OCI-LY1 (cell line): Measurements from ENCODE around the gene C15orf62.

Experiments used
- EZH2 ChIP-seq: fragments of 200-600 bp; sonication (generic), shearing (Covaris generic); IDR thresholded peaks from 2 replicates; pipeline ENCODE4 v1.8.0; 2017; ENCODE audit warnings: borderline replicate concordance, mixed run types, mild to moderate bottlenecking, antibody characterized with exemption, low read length, moderate library complexity, mixed read lengths
- TF ChIP-seq, protein P1 (sequence below): fragments of 200-600 bp; sonication (generic), shearing (Covaris generic); IDR thresholded peaks from 2 replicates; pipeline ENCODE4 v1.5.1; 2017; ENCODE audit warnings: mild to moderate bottlenecking, antibody characterized with exemption, low read length, moderate library complexity, mixed read lengths

DNA sequence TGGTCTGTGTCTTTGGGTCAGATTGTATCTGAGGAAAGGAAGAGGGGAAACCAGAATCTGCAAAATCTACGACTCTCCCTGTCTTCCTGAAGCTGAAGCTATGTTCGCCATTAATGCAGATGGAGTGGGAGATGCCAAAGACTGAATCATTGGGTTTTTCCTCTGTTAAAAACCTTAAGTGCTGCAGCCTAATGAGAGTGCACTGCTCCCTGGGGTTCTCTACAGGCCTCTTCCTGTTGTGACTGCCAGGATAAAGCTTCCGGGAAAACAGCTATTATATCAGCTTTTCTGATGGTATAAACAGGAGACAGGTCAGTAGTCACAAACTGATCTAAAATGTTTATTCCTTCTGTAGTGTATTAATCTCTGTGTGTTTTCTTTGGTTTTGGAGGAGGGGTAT lies 38.7 kb upstream of the C15orf62 start:
- no peak for TF ChIP-seq EZH2
- TF ChIP-seq, protein P1, sequence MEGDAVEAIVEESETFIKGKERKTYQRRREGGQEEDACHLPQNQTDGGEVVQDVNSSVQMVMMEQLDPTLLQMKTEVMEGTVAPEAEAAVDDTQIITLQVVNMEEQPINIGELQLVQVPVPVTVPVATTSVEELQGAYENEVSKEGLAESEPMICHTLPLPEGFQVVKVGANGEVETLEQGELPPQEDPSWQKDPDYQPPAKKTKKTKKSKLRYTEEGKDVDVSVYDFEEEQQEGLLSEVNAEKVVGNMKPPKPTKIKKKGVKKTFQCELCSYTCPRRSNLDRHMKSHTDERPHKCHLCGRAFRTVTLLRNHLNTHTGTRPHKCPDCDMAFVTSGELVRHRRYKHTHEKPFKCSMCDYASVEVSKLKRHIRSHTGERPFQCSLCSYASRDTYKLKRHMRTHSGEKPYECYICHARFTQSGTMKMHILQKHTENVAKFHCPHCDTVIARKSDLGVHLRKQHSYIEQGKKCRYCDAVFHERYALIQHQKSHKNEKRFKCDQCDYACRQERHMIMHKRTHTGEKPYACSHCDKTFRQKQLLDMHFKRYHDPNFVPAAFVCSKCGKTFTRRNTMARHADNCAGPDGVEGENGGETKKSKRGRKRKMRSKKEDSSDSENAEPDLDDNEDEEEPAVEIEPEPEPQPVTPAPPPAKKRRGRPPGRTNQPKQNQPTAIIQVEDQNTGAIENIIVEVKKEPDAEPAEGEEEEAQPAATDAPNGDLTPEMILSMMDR, result no peak
